Measurements from ENCODE around the gene AFF1. TPM values are rescaled to one million over a fixed set of nuclear protein-coding genes. Genes with fewer than 3 reads are reported as not detected.

AFF1 gene
- total and polyA plus RNA-seq, 2 of the 4 experiments (the other 2 are of a cell fraction), result 7.0 to 9.6 TPM

GRCh38 chr4:87042221-87042620, 107.4 kb downstream of the AFF1 start (continued):
- TF ChIP-seq USF2 (IDR thresholded peaks at IDR 0.05; ENCODE audit: low read depth, low read length) (no peak), RAD21 (IDR thresholded peaks at IDR 0.05; ENCODE audit: low read length) (no peak), RCOR1 (IDR thresholded peaks at IDR 0.05; ENCODE audit: insufficient replicate concordance, low read length) (no peak)

- Histone ChIP-seq H3K27me3 (ENCODE audit: control insufficient read depth, insufficient read depth, low read length) (no peaks in the 10 kb centered on the region), H4K91ac (ENCODE audit: insufficient read depth, low read depth, low read length) (no peak overlapping the region), H2BK5ac (ENCODE audit: low read depth, low read length, poor library complexity, severe bottlenecking) (no peak overlapping the region), H4K8ac (ENCODE audit: low read depth in 2 of 2, low read length in 2 of 2) (no peak overlapping the region), H2AK9ac (replicated peaks; ENCODE audit: low read depth, low read length, poor library complexity) (no peak overlapping the region), H3K56ac (ENCODE audit: extremely low read depth, insufficient read depth, low read length) (no peak overlapping the region), H3K4me1 (ENCODE audit: control insufficient read depth, insufficient read depth, low read length) (peaks cover 11% of the 10 kb centered on the region), H2BK20ac (ENCODE audit: low read depth, low read length) (no peak overlapping the region), H4K5ac (ENCODE audit: low read depth, low read length) (no peak overlapping the region), H3K9me1 (ENCODE audit: insufficient read depth, low read length) (peaks cover 6% of the 10 kb centered on the region; the same call in 1 of the 2 replicates), H2AFZ (replicated peaks; ENCODE audit: low read length, poor library complexity) (no peak overlapping the region), H3K36me3 (ENCODE audit: control insufficient read depth, insufficient read depth, low read length) (peaks cover 10% of the 10 kb centered on the region), H3K27ac (ENCODE audit: insufficient read depth, low read length) (no peak overlapping the region), H3K9me3 (ENCODE audit: control insufficient read depth, insufficient read depth, low read length) (no peaks in the 10 kb centered on the region), H3K4me3 (ENCODE audit: insufficient read depth, low read depth, low read length) (no peak overlapping the region), H3K23ac (ENCODE audit: low read depth, low read length) (no peak overlapping the region), H3K18ac (ENCODE audit: low read depth, low read length) (no peak overlapping the region), H3K14ac (replicated peaks; ENCODE audit: low read depth, low read length) (no peak overlapping the region), H2BK15ac (ENCODE audit: low read depth, low read length) (no peak overlapping the region), H2AK5ac (ENCODE audit: low read depth, low read length) (no peak overlapping the region), H4K20me1 (ENCODE audit: insufficient read depth, low read length) (peaks cover 35% of the 10 kb centered on the region), H3K9ac (ENCODE audit: low read depth, low read length) (no peak overlapping the region), H3K79me1 (ENCODE audit: low read depth in 1 of 2, low read length in 2 of 2) (peaks cover 42 to 79% of the 10 kb centered on the region in 2 experiments), H3K4ac (ENCODE audit: low read depth, low read length) (no peak overlapping the region), H2BK120ac (ENCODE audit: low read depth, low read length) (no peak overlapping the region), H3K4me2 (ENCODE audit: low read depth, low read length) (no peak overlapping the region)
- in situ Hi-C loops (cut with MboI; ENCODE audit: low sequenced_read_pairs), result no loop called here
- DNase-seq, result no peak
- POLR2A ChIA-PET (ENCODE audit: unreplicated experiment), result no interaction called here
- CTCF ChIA-PET, result interaction anchor here (1.1 kb wide), 1 partner anchor 11 kb away, joined by 3 read pairs; no protein-coding TSS in a partner anchor
- WGBS, 2 experiments (ENCODE audit: extremely low coverage in 2 of 2, insufficient read length in 1 of 2), result no CpG with 5 or more reads among the region's 4 CpGs
- intact Hi-C loops (cut with micrococcal nuclease), result no loop called here
- ATAC-seq (ENCODE audit: low read depth), result no peak
- dilution Hi-C loops (cut with HindIII; ENCODE audit: low sequenced_read_pairs, unreplicated experiment), result no loop called here
- no TSS peak for BruUV-seq (replicated peaks)
- TF ChIP-seq MXI1 (IDR thresholded peaks at IDR 0.05; ENCODE audit: borderline replicate concordance, low read depth, low read length), result no peak
- no peak for TF ChIP-seq POLR2A (IDR thresholded peaks at IDR 0.05; ENCODE audit: low read depth, low read length)
- TF ChIP-seq RCOR1 (IDR thresholded peaks at IDR 0.05; ENCODE audit: insufficient replicate concordance, low read length), result no peak
- no peak for TF ChIP-seq FOS (IDR thresholded peaks at IDR 0.05; ENCODE audit: low read depth, low read length)
- no peak for TF ChIP-seq USF2 (IDR thresholded peaks at IDR 0.05; ENCODE audit: low read depth, low read length)
- no peak for TF ChIP-seq CHD1 (IDR thresholded peaks at IDR 0.05; ENCODE audit: low read depth, low read length)
- no peak for TF ChIP-seq CTCF (conservative IDR thresholded peaks at IDR 0.05; ENCODE audit: low read depth, low read length)
- no peak for TF ChIP-seq ELK1 (IDR thresholded peaks at IDR 0.05; ENCODE audit: borderline replicate concordance, low read depth, low read length)
- TF ChIP-seq RFX5 (IDR thresholded peaks at IDR 0.05; ENCODE audit: low read depth, low read length), result no peak
- TF ChIP-seq MAFK (IDR thresholded peaks at IDR 0.05; ENCODE audit: low read depth, low read length), result no peak
Measured at GRCh38 chr4:87042986-87043820, 108.4 kb downstream of the AFF1 start.

Measured in IMR-90 (cell line).